Measurements from ENCODE around the gene WBP4.
A peak's percentile ranks its signal among the peaks of the same experiment; 100 is the strongest.

WBP4 gene

GRCh38 chr13:41132512-41133152 is 71.3 kb downstream of the WBP4 start, which contains the start of gene KBTBD6:
TSS of gene KBTBD6 (minus strand) at chr13:41132802. CDS start at chr13:41132511, 291 bp downstream.
- H3K4me3 ChIP-seq (ENCODE audit: low read depth, low read length), result peak within 1 kb of the TSS; percentile 72
- no peaks in the 10 kb centered on the region for H3K27me3 ChIP-seq (ENCODE audit: insufficient read depth, low read depth, severe bottlenecking)
- no peaks in the 10 kb centered on the region for H3K9me3 ChIP-seq (ENCODE audit: severe bottlenecking)
- H3K27ac ChIP-seq, result peak within 1 kb of the TSS; percentile 68
- H3K36me3 ChIP-seq, result no peaks in the 10 kb centered on the region
- TF ChIP-seq, protein P1, sequence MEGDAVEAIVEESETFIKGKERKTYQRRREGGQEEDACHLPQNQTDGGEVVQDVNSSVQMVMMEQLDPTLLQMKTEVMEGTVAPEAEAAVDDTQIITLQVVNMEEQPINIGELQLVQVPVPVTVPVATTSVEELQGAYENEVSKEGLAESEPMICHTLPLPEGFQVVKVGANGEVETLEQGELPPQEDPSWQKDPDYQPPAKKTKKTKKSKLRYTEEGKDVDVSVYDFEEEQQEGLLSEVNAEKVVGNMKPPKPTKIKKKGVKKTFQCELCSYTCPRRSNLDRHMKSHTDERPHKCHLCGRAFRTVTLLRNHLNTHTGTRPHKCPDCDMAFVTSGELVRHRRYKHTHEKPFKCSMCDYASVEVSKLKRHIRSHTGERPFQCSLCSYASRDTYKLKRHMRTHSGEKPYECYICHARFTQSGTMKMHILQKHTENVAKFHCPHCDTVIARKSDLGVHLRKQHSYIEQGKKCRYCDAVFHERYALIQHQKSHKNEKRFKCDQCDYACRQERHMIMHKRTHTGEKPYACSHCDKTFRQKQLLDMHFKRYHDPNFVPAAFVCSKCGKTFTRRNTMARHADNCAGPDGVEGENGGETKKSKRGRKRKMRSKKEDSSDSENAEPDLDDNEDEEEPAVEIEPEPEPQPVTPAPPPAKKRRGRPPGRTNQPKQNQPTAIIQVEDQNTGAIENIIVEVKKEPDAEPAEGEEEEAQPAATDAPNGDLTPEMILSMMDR (IDR thresholded peaks at IDR 0.05; ENCODE audit: low read depth, low read length), result no peak
- peak; percentile 88 for DNase-seq
